ENCODE data around the gene GID8.

GRCh38 chr20:62985444-62985778 lies 47.5 kb downstream of the GID8 start:
- TF ChIP-seq, protein P1, sequence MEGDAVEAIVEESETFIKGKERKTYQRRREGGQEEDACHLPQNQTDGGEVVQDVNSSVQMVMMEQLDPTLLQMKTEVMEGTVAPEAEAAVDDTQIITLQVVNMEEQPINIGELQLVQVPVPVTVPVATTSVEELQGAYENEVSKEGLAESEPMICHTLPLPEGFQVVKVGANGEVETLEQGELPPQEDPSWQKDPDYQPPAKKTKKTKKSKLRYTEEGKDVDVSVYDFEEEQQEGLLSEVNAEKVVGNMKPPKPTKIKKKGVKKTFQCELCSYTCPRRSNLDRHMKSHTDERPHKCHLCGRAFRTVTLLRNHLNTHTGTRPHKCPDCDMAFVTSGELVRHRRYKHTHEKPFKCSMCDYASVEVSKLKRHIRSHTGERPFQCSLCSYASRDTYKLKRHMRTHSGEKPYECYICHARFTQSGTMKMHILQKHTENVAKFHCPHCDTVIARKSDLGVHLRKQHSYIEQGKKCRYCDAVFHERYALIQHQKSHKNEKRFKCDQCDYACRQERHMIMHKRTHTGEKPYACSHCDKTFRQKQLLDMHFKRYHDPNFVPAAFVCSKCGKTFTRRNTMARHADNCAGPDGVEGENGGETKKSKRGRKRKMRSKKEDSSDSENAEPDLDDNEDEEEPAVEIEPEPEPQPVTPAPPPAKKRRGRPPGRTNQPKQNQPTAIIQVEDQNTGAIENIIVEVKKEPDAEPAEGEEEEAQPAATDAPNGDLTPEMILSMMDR (IDR thresholded peaks at IDR 0.05): no peak
- no peak for TF ChIP-seq EZH2 (IDR thresholded peaks at IDR 0.05; ENCODE audit: borderline replicate concordance, insufficient read depth, low read depth, low read length, poor library complexity, severe bottlenecking)
